BJ (cell line): Measurements from ENCODE around the gene RIPK4. TPM values are rescaled to one million over a fixed set of nuclear protein-coding genes. Genes with fewer than 3 reads are reported as not detected.

Source experiments
- CTCF ChIA-PET: fragments of 350-600 bp; formaldehyde crosslinking; extraction: SDS; loops from one replicate; lab custom pipeline; 2021; ENCODE audit warnings: antibody characterized with exemption, inconsistent platforms; lab: Yijun Ruan, JAX
- POLR2A ChIA-PET: fragments of 300-600 bp; sonication (Branson Sonifier 250); formaldehyde crosslinking; extraction: SDS; loops from one replicate; lab custom pipeline; 2021; ENCODE audit warnings: antibody characterized with exemption; lab: Charles Lee
- DNase-seq: peaks from one replicate; pipeline ENCODE4 v3.0.0-alpha.2; 2011; ENCODE audit warnings: low read depth
- H3K27me3 ChIP-seq: 2 replicates; pipeline ENCODE4 v1.6.0; 2011; ENCODE audit warnings: low read length; ENCODE audit not compliant: control insufficient read depth, insufficient read depth
- H3K36me3 ChIP-seq: 2 replicates; pipeline ENCODE4 v1.5.1; 2011; ENCODE audit warnings: low read length; ENCODE audit not compliant: control insufficient read depth, insufficient read depth
- H3K4me3 ChIP-seq: 2 replicates; pipeline ENCODE4 v1.5.1; 2011; ENCODE audit warnings: low read depth, mild to moderate bottlenecking, control low read depth, low read length
- CTCF ChIP-seq: IDR thresholded peaks from 2 replicates; pipeline ENCODE4 v1.5.1; 2011; ENCODE audit warnings: low read depth, mild to moderate bottlenecking, control low read depth, inconsistent platforms, low read length, moderate library complexity; ENCODE audit not compliant: insufficient read depth
- polyA plus RNA-seq: library from polyadenylated mRNA; depleted of rRNA; stranded (reverse); fragments of >200 nt; gene quantifications from 2 replicates; pipeline ENCODE4 v1.2.3, GENCODE V29; 2011

The RIPK4 gene
- polyA plus RNA-seq, 1 experiment, result 0.37 TPM

- POLR2A ChIA-PET, result no interaction called here
Observed at GRCh38 chr21:41713495-41714281, 53.2 kb downstream of the RIPK4 start.

GRCh38 chr21:41712730-41713129 lies 54.1 kb downstream of the RIPK4 start:
- ChIA-PET POLR2A (no interaction called here), CTCF (no interaction called here)
- Histone ChIP-seq H3K27me3 (peaks cover 17% of the 10 kb centered on the region), H3K4me3 (no peak overlapping the region), H3K36me3 (no peaks in the 10 kb centered on the region)
- no peak for TF ChIP-seq CTCF
- DNase-seq, result no peak

More at GRCh38 chr21:41713495-41714281, 53.2 kb downstream of the RIPK4 start:
- H3K36me3 ChIP-seq, result no peaks in the 10 kb centered on the region
- DNase-seq, result no peak
- peaks cover 18% of the 10 kb centered on the region for H3K27me3 ChIP-seq
- no peak for TF ChIP-seq CTCF
- H3K4me3 ChIP-seq, result no peak overlapping the region
- CTCF ChIA-PET, result no interaction called here

GRCh38 chr21:41712201-41712600 lies 54.7 kb downstream of the RIPK4 start:
- no peak for DNase-seq
- peaks cover 17% of the 10 kb centered on the region for H3K27me3 ChIP-seq
- H3K4me3 ChIP-seq, result no peak overlapping the region
- CTCF ChIA-PET, result no interaction called here
- POLR2A ChIA-PET, result no interaction called here
- no peak for TF ChIP-seq CTCF
- no peaks in the 10 kb centered on the region for H3K36me3 ChIP-seq

- DNase-seq, result no peak
- ChIA-PET POLR2A (no interaction called here), CTCF (no interaction called here)
Observed at GRCh38 chr21:41711416-41712007, 55.3 kb downstream of the RIPK4 start.

GRCh38 chr21:41710823-41711160 lies 56.1 kb downstream of the RIPK4 start:
- POLR2A ChIA-PET, result no interaction called here
- DNase-seq, result no peak
- Histone ChIP-seq H3K27me3 (peaks cover 17% of the 10 kb centered on the region), H3K4me3 (no peak overlapping the region), H3K36me3 (no peaks in the 10 kb centered on the region)
- no peak for TF ChIP-seq CTCF
- CTCF ChIA-PET, result no interaction called here

More at GRCh38 chr21:41711416-41712007, 55.3 kb downstream of the RIPK4 start:
- Histone ChIP-seq H3K27me3 (peaks cover 17% of the 10 kb centered on the region), H3K4me3 (no peak overlapping the region), H3K36me3 (no peaks in the 10 kb centered on the region)
- no peak for TF ChIP-seq CTCF
